GM21447 (cell line): ENCODE results near the gene MID1.

Experiments used
- ATAC-seq: cut with Tn5 transposase; IDR thresholded peaks from one replicate; pipeline ENCODE4 v1.9.1; 2021; ENCODE audit not compliant: unreplicated experiment

MID1 gene

GRCh38 chrX:10447564-10448214, 172.7 kb downstream of the MID1 start:
- no peak for ATAC-seq

DNA sequence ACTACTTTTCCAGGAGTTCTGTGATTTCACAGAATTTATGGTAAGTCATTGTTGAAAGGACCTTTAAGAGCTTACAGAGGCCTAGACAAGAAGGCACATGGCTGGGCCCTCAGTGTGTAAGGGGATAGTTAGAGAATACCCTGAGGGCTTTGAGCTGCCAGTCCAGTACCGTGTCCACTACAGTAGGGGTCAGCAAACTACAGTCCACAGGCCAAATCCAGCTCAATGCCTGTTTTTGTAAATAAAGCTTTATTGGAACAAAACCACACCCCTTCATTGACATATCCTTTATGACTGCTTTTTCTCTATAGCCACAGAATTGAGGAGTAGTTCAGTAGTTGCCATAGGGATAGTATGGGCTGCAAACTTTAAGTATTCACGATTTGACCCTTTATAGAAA, 176.2 kb downstream of the MID1 start:
- no peak for ATAC-seq

DNA sequence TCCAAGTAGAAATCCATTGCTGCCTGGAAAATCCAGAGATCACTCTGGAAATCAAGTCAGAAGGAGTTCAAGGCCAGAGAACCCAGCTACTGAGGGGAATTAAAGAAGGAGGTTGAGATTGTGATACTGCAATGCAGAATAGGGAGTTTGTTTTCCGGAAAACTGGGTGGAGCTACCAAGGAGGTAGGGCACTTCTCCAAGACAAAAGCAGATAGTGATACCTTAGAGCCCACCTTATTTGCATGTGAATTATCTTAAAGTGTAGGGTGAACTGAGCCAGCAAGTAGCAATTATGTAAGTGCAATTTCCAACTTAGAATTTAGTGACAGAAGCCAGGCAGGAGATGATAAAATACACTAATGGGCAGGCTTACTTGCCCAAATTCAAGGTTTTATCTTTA, 178.9 kb downstream of the MID1 start:
- no peak for ATAC-seq

- ATAC-seq, result no peak
Measured at GRCh38 chrX:10433296-10433965, 187.0 kb downstream of the MID1 start.

- no peak for ATAC-seq
Measured at GRCh38 chrX:10429908-10430307, 190.5 kb downstream of the MID1 start.

- ATAC-seq, result no peak
Measured at GRCh38 chrX:10427249-10427648, 193.1 kb downstream of the MID1 start.

GRCh38 chrX:10423716-10424115, 196.7 kb downstream of the MID1 start:
- ATAC-seq, result no peak

DNA sequence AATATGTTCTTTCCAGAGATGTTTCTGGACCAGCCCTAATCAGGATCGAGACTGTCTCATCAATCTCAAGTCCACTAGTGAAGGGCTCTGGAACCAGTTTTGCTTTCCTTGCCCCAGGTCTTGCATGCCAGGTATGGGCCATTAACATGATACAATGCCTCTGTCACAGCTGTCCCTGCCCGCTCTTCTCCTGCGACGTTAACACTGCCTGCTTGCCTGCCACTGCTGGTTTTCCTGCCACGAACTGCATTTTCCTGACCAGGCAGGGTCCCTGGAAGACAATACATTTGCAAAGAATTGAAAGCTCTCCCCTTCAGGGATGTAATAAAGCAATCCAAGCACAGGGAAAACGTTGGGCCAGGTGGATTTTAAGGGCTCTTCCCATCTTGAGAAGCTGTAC, 200.3 kb downstream of the MID1 start:
- ATAC-seq, result no peak

DNA sequence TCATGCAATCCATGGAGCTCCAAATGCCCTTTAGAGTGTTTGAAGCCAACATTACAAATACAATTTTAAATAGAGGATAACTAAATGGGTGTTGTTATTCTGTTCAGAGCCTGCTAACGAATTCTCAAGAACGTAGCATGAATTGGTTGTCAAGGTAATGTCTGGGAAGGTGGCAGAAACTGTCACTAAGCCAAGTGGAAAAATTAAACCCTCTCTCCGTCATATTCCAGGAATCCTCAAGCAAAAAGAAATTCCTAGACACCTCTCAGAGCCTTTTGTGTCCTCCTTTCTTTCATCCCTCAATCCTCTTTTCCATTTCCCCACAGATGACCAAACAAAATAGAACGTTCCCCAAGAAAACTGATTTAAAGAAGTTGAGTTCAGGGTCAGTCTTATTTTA, 204.0 kb downstream of the MID1 start:
- no peak for ATAC-seq

GRCh38 chrX:10415306-10416001, 204.9 kb downstream of the MID1 start:
- no peak for ATAC-seq

DNA sequence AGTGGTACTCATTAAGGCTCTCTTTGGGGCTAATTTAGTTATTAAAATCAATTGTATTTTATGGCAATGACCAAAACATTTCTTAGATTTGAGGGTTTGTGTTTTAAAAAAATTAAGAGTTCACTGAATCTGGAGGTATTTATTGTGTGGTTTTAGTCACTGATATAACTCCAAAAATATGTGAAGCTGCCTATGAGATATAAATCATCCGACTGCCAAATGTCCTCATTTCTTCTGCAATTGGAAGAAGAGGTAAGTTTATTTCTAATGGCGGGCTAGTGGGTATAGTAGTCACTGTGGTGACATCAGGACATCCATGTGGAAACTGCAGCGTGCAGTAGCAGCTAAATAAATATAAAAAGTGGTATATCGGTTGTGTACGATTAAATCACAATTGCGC, 205.5 kb downstream of the MID1 start:
- ATAC-seq, result no peak

DNA sequence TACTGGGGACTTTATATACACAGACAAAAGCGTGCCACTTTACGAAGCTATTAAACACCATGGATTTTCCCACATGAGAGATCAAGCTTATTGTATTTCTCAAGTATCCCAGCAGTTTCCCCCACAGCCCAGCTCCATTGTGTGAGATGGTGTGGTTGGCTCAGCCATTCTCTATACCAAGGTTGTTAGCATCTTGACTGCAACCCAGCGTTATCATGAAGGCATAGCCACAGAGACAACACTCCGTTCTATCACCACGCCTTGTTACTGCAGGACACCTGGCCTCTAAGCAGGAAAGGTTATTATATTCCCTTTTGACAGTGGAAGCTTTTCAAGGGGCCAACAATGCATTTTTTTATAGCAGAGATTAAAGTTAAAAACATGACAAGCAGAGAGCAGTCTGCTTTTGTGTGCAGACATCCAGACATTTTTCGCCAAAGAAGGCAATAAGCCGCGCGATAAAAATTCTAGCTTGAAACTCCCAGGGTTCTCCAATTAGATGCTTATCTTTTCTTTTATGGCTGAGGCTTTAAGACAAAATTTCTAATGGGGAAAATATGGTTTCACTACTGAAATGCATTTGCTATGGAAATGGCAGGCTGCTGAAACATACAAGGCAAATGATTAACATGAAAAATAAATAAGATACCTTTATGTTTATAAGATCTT, 206.1 kb downstream of the MID1 start:
- ATAC-seq, result no peak

GRCh38 chrX:10404436-10404835, 215.9 kb downstream of the MID1 start:
- ATAC-seq, result no peak

GRCh38 chrX:10401239-10401638, 219.1 kb downstream of the MID1 start:
- ATAC-seq, result no peak

DNA sequence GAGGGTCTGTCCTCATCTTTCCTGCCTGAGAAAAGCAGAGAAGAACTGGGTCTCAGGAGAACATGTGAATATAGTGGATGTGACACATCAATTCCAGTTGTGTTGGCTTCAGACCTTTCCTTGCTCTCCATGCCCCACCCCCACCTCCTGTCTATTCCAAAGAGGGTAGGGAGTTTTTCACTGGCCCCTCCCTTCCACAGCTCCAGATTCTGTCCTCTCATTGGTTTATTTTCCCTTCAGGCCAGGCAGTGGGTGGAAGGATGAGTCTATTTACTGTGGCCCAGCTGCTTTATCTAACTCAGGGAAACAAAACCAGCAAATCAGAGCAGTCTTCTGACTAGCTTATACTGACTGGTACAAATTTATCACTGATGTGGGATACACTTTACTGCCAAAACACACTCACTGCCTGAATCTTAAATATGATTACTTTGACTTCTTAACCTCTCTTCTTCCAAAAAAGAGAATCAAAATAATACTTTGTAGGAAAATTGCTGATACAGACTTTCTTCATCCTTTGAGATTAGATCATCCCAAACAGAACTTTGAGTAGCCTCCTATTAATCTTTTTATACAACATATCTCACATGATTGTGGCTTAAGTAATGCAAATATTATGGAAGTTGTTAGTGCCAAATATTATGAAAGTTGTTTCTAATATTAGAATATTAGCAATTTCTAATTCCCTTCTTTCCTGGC, 221.2 kb downstream of the MID1 start:
- no peak for ATAC-seq

DNA sequence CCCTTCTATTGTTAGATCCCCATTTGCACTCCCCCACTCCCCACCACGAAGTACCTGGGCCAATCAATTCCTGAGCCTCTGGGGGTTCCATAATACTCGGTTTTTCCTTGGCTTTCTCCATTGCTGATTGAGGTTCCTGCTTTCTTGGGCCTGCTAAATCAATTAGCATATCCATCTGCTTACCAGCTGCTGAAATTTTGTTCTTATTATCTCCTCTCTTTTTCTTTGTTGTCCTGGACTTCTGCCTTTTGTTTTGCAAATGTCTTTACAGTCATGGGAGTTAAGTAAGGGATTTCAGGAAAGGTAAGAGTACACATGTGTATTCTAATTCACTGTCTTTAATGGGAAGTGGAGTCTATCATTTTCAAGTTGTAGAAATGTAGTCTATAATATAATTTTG, 222.2 kb downstream of the MID1 start:
- ATAC-seq, result no peak

DNA sequence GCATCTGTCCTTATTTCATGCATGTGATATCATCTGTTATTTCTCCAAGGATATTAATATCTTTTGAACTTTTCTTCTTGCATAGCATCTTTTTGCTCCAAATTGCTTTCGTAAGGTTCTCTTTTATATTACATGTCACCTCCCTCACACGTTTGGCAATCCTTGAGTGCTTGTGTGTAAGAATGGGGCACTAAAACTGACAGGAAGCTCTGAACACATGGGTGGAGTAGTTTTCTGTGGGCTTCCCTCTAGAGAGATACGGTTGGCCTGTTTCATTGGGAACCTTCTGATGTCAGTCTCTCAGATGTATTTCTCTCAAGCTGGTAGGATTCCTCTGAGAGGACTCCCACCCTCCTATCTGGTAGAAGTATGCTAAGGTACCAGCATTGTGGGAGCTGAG, 223.0 kb downstream of the MID1 start:
- no peak for ATAC-seq

GRCh38 chrX:10395643-10396042, 224.7 kb downstream of the MID1 start:
- no peak for ATAC-seq
